GM18499 (cell line): ENCODE data around the gene ABCF3.
A peak's percentile ranks its signal among the peaks of the same experiment; 100 is the strongest.

Source experiments
- ATAC-seq: cut with Tn5 transposase; IDR thresholded peaks from one replicate; pipeline ENCODE4 v1.9.1; 2021; ENCODE audit warnings: moderate number of reproducible peaks; ENCODE audit not compliant: insufficient read depth, unreplicated experiment

ABCF3 gene

DNA sequence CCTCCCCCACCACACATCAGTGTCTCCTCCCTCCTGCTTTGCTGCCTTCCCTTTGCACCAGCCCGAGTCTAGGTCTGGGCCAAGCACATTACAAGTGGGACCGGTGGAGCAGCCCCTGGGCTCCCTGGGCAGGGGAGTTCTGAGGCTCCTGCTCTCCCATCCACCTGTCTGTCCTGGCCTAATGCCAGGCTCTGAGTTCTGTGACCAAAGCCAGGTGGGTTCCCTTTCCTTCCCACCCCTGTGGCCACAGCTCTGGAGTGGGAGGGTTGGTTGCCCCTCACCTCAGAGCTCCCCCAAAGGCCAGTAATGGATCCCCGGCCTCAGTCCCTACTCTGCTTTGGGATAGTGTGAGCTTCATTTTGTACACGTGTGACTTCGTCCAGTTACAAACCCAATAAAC, 2.3 kb upstream of the ABCF3 start:
- ATAC-seq = no peak

- no peak for ATAC-seq
Measured at GRCh38 chr3:184184546-184185230, 1.3 kb upstream of the ABCF3 start.

- ATAC-seq = peak; percentile 92
Measured at GRCh38 chr3:184185461-184186183, 377 bp upstream of the ABCF3 start.

DNA sequence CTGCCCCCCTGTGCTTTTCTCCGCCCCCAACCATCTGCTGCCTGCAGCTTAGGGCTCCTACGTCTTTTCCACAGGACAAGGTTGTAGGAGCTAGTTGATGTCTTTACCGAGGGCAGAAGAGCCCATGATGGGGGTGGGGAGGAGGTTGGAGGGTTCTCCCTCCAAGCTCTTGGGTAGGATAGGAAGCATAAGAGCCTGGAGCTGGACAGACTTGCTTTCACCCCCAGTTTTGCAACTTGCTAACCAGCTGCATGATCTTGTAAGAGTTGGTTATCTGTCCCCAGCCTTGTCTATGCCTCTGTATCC, 856 bp downstream of the ABCF3 start:
- ATAC-seq = no peak

DNA sequence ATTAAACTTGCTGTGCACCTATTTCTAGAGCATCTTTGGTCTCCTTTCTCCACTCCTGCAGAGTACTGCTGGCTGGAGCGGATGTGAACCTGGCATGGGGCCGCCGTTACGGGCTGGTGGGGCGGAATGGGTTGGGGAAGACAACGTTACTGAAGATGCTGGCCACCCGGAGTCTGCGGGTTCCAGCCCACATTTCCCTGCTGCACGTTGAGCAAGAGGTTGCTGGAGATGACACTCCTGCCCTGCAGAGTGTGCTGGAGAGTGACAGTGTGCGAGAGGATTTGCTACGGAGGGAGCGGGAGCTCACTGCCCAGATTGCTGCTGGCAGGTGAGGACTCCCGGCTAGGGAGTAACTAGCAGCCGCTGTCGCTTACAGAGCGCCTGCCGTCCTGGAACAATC, 2.1 kb downstream of the ABCF3 start:
- no peak for ATAC-seq

DNA sequence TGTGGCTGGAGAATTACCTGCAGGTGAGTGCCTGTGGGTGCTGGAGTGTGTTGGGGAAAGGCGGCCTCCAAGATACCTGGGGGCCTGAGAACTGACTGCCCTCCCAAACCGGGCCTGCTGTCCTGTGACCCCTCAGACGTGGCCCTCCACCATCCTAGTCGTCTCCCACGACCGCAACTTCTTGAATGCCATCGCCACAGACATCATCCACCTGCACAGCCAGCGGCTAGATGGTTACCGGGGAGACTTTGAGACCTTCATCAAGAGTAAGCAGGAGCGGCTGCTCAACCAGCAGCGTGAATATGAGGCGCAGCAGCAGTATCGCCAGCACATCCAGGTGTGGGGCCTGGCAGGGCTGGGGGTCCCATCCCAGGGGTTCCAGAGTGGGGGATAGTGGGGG, 3.4 kb downstream of the ABCF3 start:
- ATAC-seq = no peak

GRCh38 chr3:184192889-184193288, 6.9 kb downstream of the ABCF3 start:
- ATAC-seq = no peak

DNA sequence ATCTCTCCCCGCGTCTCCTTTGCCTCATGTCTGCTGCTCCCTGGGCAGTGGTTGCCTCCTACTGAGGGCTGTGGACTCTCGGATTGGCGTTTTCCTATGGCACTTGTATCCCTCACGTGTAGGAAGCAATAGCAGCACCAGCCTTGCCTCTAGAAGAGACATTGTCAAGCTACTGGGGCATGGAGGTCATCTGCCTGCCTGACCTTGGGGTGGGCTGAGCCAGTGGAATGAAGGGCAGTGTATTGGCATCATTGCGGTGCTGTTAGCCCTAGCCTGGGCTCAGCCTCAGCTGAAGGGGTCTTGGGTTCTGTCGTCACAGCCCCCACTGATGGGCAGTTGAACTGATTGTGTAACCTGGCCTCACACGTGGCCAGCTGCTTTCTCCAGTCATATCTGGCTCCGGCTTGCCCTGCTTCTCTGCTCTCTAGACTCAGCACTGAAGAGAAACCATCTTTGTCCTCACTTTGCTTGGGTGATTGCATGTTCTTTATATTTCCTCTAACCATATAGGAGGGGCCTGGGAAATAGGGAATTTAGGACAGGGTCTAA, 8.1 kb downstream of the ABCF3 start:
- ATAC-seq = no peak

- no peak for ATAC-seq
Measured at GRCh38 chr3:184196536-184196935, 10.5 kb downstream of the ABCF3 start.

DNA sequence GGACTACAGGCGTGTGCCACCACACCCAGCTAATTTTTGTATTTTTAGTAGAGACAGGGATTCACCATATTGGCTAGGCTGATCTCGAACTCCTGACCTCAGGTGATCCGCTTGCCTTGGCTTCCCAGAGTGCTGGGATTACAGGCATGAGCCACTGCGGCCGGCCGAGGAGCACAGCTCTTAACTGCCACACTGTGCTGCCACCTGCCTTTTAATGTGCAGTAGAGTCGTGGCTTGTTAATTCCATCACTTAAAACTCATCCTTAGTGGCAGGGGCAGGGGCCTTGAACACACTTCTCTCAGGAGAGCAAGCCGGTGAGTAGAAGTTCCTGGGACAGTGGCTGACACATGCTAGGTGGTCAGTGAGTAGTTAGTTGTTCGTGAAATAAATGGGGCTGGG, 12.5 kb downstream of the ABCF3 start:
- ATAC-seq = no peak

DNA sequence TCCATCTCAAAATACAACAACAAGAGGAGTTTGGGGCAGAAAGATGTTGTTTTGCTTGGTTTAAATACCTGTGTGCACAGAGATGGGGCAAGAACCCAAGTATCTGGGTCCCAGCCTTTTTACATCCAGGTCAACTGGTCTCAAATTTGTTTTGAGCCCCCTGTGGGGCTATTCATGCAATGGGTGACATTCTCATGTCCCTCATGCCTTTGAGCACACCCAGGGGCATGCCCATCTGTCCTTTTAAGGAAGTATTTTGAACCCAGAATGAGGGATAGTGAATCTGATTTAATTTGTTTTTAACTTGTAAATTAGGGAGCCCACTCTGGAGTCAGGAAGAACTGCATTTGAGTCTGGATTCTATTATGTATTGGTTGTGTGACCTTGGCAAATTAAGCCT, 14.8 kb downstream of the ABCF3 start:
- no peak for ATAC-seq

DNA sequence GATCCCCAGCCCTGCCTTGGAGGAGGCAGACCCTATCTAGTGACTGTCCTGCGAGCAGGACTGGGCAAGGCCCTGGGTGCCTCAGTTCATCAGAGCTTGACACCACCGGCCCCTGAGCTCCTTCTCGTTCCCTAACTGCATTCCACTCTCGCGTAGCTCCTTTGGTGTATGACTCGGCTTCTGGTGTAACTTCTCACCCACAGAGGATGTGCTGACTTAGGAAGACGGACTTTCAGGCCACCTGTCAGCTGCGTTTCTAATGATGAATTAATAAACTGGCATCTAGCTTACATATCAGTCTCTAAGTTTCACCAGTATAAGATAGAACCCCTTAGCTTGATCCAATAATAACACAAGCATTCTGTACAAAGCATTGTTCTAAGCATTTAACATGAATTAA, 17.5 kb downstream of the ABCF3 start:
- no peak for ATAC-seq

- ATAC-seq = no peak
Measured at GRCh38 chr3:184209146-184209923, 23.3 kb downstream of the ABCF3 start.

DNA sequence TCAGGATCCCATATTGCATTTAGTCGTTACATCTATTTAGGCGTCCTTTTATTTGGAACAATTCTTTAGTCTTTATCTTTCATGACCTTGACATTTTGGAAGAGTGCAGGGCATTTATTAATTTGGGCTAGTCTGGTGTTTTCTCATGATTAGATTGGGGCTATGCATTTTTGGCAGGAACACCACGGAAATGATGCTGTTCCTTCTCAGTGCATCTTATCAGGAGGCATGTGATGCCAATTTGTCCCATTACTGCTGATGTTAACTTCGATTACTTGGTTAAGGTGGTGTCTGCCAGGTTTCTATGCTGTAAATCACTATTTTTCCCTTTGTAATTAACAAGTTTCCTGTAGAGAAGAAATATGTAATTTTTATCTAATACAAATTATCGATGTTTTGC, 25.3 kb downstream of the ABCF3 start:
- no peak for ATAC-seq

GRCh38 chr3:184211718-184212117, 25.7 kb downstream of the ABCF3 start:
- ATAC-seq = no peak

- ATAC-seq = no peak
Measured at GRCh38 chr3:184218814-184219213, 32.8 kb downstream of the ABCF3 start.

DNA sequence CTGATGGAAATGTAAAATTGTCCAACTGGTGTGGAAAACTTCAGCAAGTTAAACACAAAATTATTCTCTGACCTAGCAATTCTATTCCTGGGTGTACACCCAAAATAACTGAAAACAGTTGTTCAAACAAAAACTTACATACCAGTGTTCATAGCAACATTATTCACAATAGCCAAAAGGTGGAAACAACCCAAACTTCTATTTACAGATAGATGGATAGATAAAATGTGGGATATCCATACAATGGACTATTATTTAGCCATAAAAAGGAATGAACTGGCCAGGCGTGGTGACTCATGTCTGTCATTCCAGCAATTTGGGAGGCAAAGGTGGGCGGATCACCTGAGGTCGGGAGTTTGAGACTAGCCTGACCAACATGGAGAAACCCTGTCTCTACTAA, 36.5 kb downstream of the ABCF3 start:
- no peak for ATAC-seq

- ATAC-seq = no peak
Measured at GRCh38 chr3:184223946-184224345, 37.9 kb downstream of the ABCF3 start.

DNA sequence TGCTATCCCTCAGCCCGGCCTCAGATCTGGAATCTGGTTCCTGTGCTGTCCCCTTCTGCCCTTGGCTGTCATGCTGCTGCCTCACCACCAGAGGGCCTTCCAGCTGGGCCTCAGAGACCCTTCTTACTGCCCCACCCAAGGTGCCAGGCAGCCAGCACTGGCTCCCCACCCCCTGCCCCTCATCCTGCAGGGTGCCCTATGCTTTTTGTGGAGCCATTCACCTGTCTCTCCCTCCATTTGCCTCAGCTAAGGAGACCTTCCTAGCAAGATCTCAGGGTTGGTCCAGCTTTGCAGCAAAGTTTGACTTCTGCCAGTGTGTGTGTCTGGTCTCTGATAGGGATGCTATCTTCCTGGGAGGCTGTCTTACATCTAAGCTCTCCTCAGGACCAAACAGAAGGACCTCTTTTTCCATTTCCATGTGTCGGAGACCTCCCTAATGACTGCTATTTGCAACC, 41.5 kb downstream of the ABCF3 start:
- ATAC-seq = no peak

- no peak for ATAC-seq
Measured at GRCh38 chr3:184228376-184229137, 42.6 kb downstream of the ABCF3 start.
